Activated T-cell treated with anti-CD3 and anti-CD28 coated beads, Interleukin-2, amount 50 U/mL, for 4 hours (primary cell): ENCODE results near the gene BRD8. TPM values are rescaled to one million over a fixed set of nuclear protein-coding genes. Genes with fewer than 3 reads are reported as not detected.
"Not testable (repeated sequence)": the region's sequence is repeated elsewhere in the genome, so short reads cannot be mapped to it uniquely, and the experiment has no call there.

Experiments used
- ATAC-seq, 2 donors: fragments of 200-7000 bp; cut with Tn5 transposase; one replicate each; pipeline ENCODE4 v1.10.0; 2021
- DNase-seq: peaks from one replicate; pipeline ENCODE4 v3.0.0-alpha.2; 2020
- H3K27me3 Mint-ChIP-seq: one replicate; pipeline ENCODE4 v1.8.0; 2021; ENCODE audit warnings: low read depth, mixed read lengths
- H3K36me3 Mint-ChIP-seq: one replicate; pipeline ENCODE4 v1.8.0; 2022; ENCODE audit warnings: mixed read lengths; ENCODE audit not compliant: insufficient read depth
- H3K4me1 Mint-ChIP-seq: one replicate; pipeline ENCODE4 v1.8.0; 2021; ENCODE audit warnings: low read depth, mixed read lengths
- H3K4me3 Mint-ChIP-seq: one replicate; pipeline ENCODE4 v1.8.0; 2021; ENCODE audit warnings: mild to moderate bottlenecking, moderate library complexity, mixed read lengths
- H3K9me3 Mint-ChIP-seq: one replicate; pipeline ENCODE4 v1.8.0; 2021; ENCODE audit warnings: mixed read lengths
- total RNA-seq, 3 donors: library from RNA; stranded (reverse); gene quantifications; one replicate each; pipeline ENCODE4 v1.2.1, GENCODE V29; 2021

BRD8 gene, protein sequence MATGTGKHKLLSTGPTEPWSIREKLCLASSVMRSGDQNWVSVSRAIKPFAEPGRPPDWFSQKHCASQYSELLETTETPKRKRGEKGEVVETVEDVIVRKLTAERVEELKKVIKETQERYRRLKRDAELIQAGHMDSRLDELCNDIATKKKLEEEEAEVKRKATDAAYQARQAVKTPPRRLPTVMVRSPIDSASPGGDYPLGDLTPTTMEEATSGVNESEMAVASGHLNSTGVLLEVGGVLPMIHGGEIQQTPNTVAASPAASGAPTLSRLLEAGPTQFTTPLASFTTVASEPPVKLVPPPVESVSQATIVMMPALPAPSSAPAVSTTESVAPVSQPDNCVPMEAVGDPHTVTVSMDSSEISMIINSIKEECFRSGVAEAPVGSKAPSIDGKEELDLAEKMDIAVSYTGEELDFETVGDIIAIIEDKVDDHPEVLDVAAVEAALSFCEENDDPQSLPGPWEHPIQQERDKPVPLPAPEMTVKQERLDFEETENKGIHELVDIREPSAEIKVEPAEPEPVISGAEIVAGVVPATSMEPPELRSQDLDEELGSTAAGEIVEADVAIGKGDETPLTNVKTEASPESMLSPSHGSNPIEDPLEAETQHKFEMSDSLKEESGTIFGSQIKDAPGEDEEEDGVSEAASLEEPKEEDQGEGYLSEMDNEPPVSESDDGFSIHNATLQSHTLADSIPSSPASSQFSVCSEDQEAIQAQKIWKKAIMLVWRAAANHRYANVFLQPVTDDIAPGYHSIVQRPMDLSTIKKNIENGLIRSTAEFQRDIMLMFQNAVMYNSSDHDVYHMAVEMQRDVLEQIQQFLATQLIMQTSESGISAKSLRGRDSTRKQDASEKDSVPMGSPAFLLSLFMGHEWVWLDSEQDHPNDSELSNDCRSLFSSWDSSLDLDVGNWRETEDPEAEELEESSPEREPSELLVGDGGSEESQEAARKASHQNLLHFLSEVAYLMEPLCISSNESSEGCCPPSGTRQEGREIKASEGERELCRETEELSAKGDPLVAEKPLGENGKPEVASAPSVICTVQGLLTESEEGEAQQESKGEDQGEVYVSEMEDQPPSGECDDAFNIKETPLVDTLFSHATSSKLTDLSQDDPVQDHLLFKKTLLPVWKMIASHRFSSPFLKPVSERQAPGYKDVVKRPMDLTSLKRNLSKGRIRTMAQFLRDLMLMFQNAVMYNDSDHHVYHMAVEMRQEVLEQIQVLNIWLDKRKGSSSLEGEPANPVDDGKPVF
- total RNA-seq: 10 to 100 TPM; 30.4 to 44.2 (median 39.3) TPM

DNA sequence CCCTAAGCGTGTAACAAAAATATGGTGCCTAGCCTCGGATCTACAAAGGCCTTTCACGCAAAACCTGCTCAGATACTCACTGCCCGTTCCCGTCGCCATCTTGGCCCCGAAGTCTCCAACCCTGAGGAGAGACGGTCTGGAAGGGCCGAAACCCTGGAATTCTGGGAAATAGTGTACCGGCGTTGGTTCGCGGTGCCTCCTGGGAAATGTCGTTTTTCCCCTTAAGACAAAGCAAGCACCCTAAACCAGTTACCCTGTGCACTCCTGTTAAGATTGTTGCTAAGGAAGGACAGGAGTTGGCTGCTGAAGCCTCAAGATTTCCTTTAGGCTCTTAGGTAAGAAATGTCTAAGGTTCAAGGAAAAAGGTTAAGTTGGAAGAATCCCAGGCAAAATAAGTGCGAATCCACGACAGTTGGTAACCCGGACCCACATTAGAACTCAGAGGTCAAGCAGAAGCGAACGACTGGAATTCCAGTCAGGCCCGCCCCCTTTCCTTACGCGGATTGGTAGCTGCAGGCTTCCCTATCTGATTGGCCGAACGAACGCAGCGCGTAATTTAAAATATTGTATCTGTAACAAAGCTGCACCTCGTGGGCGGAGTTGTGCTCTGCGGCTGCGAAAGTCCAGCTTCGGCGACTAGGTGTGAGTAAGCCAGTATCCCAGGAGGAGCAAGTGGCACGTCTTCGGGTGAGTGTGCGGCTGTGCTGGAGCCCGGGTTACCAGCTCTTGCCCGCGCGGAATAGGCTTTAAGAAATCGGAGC is at the start of gene BRD8, which contains the start of gene KIF20A:
TSS of gene BRD8 (minus strand) at position 115 of the 761 bp plus-strand sequence. CDS start at position 99, 16 bp downstream.
TSS of gene KIF20A (plus strand) at position 597 of the 761 bp plus-strand sequence. CDS start 569 bp downstream, outside the sequence.
- ATAC-seq (peak; percentile 95 to 96), DNase-seq (peak; percentile 80)
- H3K27me3 Mint-ChIP-seq: no peaks in the 10 kb centered on the region
- H3K9me3 Mint-ChIP-seq: no peaks in the 10 kb centered on the region
- no peak within 1 kb of the TSS for H3K4me3 Mint-ChIP-seq
- H3K4me1 Mint-ChIP-seq: peaks cover 11% of the 10 kb centered on the region
- H3K36me3 Mint-ChIP-seq: peaks cover 3% of the 10 kb centered on the region

DNA sequence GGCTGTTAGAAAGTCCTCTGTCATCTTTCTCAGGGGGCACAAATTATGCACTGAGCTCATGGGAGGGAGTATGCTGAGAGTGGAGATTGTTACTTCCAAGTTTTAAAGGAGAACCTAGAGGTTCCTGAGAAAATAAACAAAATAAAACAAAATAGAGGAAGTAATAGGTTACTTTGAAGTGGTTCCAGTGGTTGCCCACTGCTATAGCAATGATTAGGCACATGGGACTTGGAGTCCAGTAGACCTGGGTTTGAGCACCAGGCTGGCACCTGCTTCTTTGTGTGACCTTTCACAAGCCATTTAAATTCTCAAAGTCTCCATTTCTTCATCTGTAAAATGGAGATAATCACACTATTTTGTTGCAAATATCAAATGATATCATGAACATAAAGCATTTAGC is 48.5 kb upstream of the BRD8 start:
- Mint-ChIP-seq H3K36me3 (no peaks in the 10 kb centered on the region), H3K9me3 (peaks cover 6% of the 10 kb centered on the region), H3K27me3 (peaks cover 16% of the 10 kb centered on the region), H3K4me3 (no peak overlapping the region), H3K4me1 (no peaks in the 10 kb centered on the region)
- ATAC-seq (no peak), DNase-seq (no peak)

DNA sequence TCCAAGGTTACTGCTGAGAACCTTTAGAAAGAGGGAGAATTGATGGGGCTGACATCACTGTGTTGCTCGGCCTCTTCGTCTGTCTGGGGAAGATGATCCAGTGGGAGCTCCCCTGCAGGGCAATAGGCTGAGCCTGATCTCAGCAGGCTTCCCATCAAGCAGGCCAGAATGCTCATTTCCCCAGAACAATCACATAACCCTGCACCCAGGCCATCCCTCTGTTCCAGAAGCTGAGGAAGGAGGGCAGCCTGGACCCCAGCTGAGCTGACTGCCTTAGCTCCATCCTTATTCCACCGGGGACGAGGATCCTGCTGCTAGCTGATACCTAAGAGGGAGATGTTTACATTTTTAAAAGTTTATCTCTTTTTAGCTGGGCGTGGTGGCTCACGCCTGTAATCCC is 46.3 kb upstream of the BRD8 start:
- ATAC-seq: no peak
- Mint-ChIP-seq H3K36me3 (no peaks in the 10 kb centered on the region), H3K27me3 (peaks cover 15% of the 10 kb centered on the region), H3K4me3 (no peak overlapping the region), H3K9me3 (peaks cover 6% of the 10 kb centered on the region), H3K4me1 (no peaks in the 10 kb centered on the region)
- no peak for DNase-seq

DNA sequence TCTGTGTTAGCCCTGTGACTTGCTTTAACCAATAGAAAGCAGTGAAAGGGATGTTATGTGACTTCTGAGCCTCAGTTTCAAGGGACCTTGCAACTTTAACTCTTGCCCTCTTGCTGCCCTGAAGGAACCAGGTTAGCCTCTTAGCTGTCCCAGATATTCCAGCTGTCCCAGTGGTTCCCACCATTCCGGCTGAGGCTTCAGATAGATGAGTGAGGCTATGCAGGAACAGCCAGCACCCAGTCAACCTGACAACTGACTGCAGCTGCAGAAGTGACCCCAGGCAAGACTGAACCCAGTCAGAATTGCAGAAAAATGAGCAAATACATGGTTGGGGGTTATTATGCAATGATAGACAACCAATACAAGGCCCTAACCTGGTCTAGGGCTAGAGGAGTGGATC is 45.1 kb upstream of the BRD8 start:
- Mint-ChIP-seq H3K27me3 (peaks cover 17% of the 10 kb centered on the region), H3K4me1 (no peaks in the 10 kb centered on the region), H3K36me3 (no peaks in the 10 kb centered on the region), H3K9me3 (peaks cover 6% of the 10 kb centered on the region), H3K4me3 (no peak overlapping the region)
- DNase-seq (no peak), ATAC-seq (no peak)

DNA sequence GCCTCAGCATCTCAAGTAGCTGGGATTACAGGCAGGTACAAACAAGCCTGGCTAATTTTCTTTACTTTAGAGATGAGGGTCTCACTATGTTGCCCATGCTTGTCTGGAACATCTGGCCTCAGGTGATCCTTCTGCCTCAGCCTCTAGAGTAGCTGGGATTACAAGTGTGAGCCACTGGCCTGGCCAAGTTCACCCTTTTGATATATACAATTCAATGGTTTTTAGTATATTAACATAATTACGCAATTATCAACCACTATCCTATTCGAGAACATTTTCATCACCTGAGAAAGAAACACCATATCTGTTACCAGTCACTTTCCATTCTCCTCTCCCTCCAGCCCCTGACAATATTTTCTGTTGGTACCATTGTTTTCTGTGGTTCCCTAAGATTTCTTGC is 38.4 kb upstream of the BRD8 start:
- H3K9me3 Mint-ChIP-seq: no peaks in the 10 kb centered on the region

DNA sequence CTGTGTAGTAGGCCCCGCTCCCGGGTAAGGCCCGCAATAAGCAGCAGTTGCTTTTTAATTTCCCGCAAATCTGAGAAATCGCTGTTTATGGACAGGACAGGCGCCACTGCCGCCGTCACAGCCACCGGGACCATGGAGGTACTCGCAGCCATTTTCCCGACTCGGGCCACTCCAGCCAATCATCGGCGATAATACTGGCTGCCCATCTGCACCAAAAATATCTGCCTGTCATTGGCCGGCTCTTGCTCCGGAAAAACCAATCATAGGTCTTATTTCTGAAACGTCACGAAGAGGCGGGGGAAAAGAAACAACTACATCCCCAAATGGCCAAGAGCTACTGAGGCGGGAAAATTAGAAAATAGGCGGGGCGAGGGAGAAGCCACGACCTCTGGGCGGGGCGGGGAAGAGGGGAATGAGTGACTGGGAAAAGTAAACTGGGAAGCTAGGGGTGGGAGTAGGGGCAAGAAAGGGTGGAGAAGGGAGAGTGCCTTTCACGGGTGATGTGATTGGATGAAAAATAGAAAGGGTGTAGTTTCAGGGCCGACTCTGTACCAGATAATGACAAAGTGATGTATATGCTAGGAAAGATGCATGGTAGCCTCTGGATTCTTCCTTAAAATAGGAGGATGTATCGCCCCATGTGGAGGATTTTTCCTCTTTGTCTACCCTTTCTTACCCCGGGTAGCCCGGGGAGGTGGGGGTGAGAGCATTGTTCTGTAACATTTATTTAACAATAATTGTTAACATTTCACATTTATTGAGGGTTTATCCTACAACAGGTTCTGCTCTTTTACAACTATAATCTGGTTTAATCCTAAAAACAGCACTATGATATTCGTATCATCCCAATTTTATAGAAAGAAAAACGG is 35.0 kb upstream of the BRD8 start, which contains the start of gene CDC23:
TSS of gene CDC23 (minus strand) at position 163 of the 869 bp plus-strand sequence. CDS start at position 152, 11 bp downstream.
- Mint-ChIP-seq H3K36me3 (peaks cover 4% of the 10 kb centered on the region), H3K4me3 (peak within 1 kb of the TSS; percentile 99), H3K27me3 (no peaks in the 10 kb centered on the region), H3K4me1 (peaks cover 23% of the 10 kb centered on the region), H3K9me3 (no peaks in the 10 kb centered on the region)
- ATAC-seq (peak; percentile 96 to 97), DNase-seq (peak; percentile 82)

More for the DNA sequence above, 38.4 kb upstream of the BRD8 start:
- ATAC-seq (no peak), DNase-seq (no peak)
- H3K4me3 Mint-ChIP-seq: no peak overlapping the region
- H3K4me1 Mint-ChIP-seq: peaks cover 13% of the 10 kb centered on the region
- H3K27me3 Mint-ChIP-seq: peaks cover 8% of the 10 kb centered on the region
- no peaks in the 10 kb centered on the region for H3K36me3 Mint-ChIP-seq

DNA sequence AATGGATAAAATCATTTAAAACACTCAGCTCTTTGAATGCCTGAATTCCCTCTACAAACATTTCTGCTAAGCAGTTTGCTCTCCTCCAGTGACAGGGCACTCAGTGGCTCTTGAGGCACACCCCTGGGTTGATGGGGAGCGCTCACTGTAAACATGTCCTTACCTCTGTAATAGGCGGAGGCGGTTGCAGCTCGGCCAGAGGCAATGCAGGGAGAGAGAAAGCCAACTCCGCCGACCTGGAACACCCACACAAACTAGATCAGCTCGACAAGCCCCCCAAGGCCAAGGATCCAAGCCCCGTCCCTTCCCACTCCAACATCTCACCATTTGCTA is 34.4 kb upstream of the BRD8 start:
- no peak for DNase-seq
- ATAC-seq: peak; percentile 49
- Mint-ChIP-seq H3K27me3 (no peaks in the 10 kb centered on the region), H3K4me3 (peak overlapping the region; percentile 99), H3K9me3 (no peaks in the 10 kb centered on the region), H3K36me3 (peaks cover 7% of the 10 kb centered on the region), H3K4me1 (peaks cover 26% of the 10 kb centered on the region)

DNA sequence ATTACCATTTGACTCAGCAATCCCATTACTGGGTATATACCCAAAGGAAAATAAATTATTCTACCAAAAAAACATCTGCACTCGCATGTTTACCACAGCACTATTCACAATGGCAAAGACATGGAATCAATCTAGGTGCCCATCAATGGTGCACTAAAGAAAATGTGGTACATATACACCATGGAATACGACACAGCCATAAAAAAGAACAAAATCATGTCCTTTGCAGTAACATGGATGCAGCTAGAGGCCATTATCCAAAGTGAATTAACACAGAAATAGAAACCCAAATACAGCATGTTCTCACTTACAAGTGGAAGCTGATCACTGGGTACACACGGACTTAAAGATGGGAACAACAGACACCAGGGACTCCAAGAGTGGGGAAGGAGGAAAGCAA is 32.6 kb upstream of the BRD8 start:
- H3K9me3 Mint-ChIP-seq: no peaks in the 10 kb centered on the region
- H3K36me3 Mint-ChIP-seq: peaks cover 7% of the 10 kb centered on the region
- peak overlapping the region; percentile 59 for H3K4me3 Mint-ChIP-seq
- H3K27me3 Mint-ChIP-seq: no peaks in the 10 kb centered on the region
- no peak for DNase-seq
- no peak for ATAC-seq
- peaks cover 26% of the 10 kb centered on the region for H3K4me1 Mint-ChIP-seq

DNA sequence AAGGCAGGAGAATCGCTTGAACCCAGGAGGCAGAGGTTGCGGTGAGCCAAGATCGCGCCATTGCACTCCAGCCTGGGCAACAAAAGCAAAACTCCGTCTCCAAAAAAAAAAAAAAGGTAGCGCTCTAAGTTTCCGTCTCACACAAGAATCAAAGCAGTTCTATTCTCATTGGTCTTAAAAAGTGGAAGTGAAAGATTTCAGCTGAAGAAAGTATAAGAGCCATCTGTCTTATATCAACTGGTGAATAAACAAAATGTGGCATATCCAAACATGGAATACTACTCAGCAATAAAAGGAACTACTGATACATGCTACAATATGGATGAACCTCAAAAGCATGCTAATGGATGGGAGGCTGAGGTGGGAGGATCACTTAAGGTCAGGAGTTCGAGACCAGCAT is 15.4 kb upstream of the BRD8 start:
- not testable (repeated sequence) for H3K4me1 Mint-ChIP-seq, ATAC-seq, H3K27me3 Mint-ChIP-seq, H3K4me3 Mint-ChIP-seq, H3K9me3 Mint-ChIP-seq, DNase-seq
- H3K36me3 Mint-ChIP-seq: peaks cover 25% of the 10 kb centered on the region

DNA sequence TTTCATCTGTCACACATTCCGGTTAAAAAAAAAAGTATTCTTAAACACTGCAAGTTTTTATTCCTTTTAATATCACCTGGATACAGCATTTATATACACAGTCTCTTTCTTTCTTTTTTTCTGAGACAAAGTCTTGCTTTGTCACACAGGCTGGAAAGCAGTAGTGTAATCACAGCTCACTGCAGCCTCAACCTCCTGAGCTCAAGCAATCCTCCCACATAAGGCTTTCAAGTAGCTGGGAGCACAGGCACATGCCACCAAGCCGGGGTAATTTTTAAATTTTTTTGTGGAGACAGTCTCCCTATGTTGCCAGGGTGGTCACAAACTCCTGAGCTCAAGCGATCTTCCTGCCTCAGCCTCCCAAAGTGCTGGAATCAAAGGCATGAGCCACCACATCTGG is 14.4 kb upstream of the BRD8 start:
- ATAC-seq: no peak
- DNase-seq: no peak
- Mint-ChIP-seq H3K9me3 (no peaks in the 10 kb centered on the region), H3K27me3 (no peaks in the 10 kb centered on the region), H3K36me3 (peaks cover 29% of the 10 kb centered on the region), H3K4me1 (no peaks in the 10 kb centered on the region), H3K4me3 (no peak overlapping the region)

DNA sequence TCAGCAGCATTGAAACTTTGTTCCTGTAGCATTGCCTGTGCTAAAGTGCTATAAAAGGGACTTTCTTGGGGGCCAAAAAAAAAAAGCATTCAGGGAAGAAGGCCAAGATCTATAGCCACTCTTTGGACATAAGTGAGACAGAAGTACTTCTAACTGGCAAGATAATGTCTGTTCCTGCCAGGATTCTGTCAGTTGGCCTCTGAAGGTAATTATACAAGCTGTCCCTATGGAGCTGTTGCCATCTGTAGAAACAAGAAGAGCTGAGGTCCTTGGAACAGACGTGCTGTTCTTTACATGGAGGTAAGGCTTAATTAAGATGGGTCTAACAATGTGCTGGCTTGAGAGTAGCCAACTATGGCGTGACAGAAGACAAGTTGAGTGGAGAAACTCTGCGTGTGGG is 10.2 kb upstream of the BRD8 start:
- Mint-ChIP-seq H3K4me3 (no peak overlapping the region), H3K36me3 (peaks cover 30% of the 10 kb centered on the region), H3K9me3 (no peaks in the 10 kb centered on the region), H3K27me3 (no peaks in the 10 kb centered on the region), H3K4me1 (no peaks in the 10 kb centered on the region)
- DNase-seq: no peak
- ATAC-seq: no peak

DNA sequence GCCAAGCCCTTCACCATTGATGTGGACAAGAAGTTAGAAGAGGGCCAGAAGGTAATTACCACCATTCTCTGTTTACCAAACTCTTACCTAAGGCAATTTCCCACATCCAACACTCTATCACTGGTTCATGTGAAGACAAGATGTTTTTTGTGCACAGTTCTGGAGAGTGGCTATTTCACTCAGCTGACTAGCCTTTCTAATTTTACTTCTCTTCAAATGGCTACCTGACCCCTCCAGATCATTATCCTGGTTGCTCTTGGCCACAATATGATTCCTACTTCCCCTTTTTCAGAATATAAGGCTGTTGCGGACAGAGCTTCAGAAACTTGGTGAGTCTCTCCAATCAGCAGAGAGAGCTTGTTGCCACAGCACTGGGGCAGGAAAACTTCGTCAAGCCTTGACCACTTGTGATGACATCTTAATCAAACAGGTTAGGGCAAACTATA is 7.6 kb upstream of the BRD8 start:
- H3K9me3 Mint-ChIP-seq: no peaks in the 10 kb centered on the region
- H3K36me3 Mint-ChIP-seq: peaks cover 22% of the 10 kb centered on the region
- no peak overlapping the region for H3K4me3 Mint-ChIP-seq
- no peaks in the 10 kb centered on the region for H3K27me3 Mint-ChIP-seq
- H3K4me1 Mint-ChIP-seq: no peaks in the 10 kb centered on the region
- ATAC-seq: no peak
- no peak for DNase-seq

DNA sequence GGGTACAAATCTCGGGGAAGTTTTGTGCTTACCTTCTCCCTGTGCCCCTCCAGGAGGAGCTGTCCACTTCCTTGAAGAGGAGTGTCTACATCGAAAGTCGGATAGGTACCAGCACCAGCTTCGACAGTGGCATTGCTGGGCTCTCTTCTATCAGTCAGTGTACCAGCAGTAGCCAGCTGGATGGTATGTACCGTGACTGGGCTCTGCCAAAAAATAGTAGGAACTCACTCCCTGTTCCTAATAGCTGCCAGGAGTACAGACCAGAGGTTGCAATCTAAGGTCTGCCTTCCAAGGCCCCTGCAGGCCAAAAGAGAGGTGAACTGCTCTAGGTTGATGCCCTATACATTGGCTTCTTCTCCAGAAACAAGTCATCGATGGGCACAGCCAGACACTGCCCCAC is 4.4 kb upstream of the BRD8 start:
- Mint-ChIP-seq H3K4me3 (no peak overlapping the region), H3K27me3 (no peaks in the 10 kb centered on the region), H3K9me3 (no peaks in the 10 kb centered on the region), H3K4me1 (peaks cover 4% of the 10 kb centered on the region), H3K36me3 (peaks cover 11% of the 10 kb centered on the region)
- ATAC-seq (no peak), DNase-seq (no peak)
